Measurements from ENCODE around the gene KRTAP10-8.
"Not testable (repeated sequence)": the region's sequence is repeated elsewhere in the genome, so short reads cannot be mapped to it uniquely, and the experiment has no call there.

KRTAP10-8 gene

GRCh38 chr21:44612029-44612486, at the start of gene KRTAP10-8:
KRTAP10-8 (plus strand) TSS chr21:44612079; CDS start chr21:44612101, 22 bp downstream.
- no peak for DNase-seq

GRCh38 chr21:44564099-44564498, 47.8 kb upstream of the KRTAP10-8 start:
- no peak for DNase-seq

- DNase-seq, result no peak
Measured at GRCh38 chr21:44564886-44565598, 46.8 kb upstream of the KRTAP10-8 start.

GRCh38 chr21:44566403-44566802, 45.5 kb upstream of the KRTAP10-8 start:
- no peak for DNase-seq

- DNase-seq, result no peak
Measured at GRCh38 chr21:44567481-44568171, 44.3 kb upstream of the KRTAP10-8 start.

GRCh38 chr21:44568261-44568660, 43.6 kb upstream of the KRTAP10-8 start:
- DNase-seq, result no peak

- DNase-seq, result no peak
Measured at GRCh38 chr21:44568667-44569556, 43.0 kb upstream of the KRTAP10-8 start.

- DNase-seq, result no peak
Measured at GRCh38 chr21:44569861-44570517, 41.9 kb upstream of the KRTAP10-8 start.

- DNase-seq, result no peak
Measured at GRCh38 chr21:44571296-44571695, 40.6 kb upstream of the KRTAP10-8 start.

- DNase-seq, result no peak
Measured at GRCh38 chr21:44571844-44572782, 39.8 kb upstream of the KRTAP10-8 start.

- DNase-seq, result no peak
Measured at GRCh38 chr21:44572959-44573583, 38.8 kb upstream of the KRTAP10-8 start.

- DNase-seq, result not testable (repeated sequence)
Measured at GRCh38 chr21:44573630-44574456, 38.0 kb upstream of the KRTAP10-8 start, which contains the start of gene KRTAP10-4. KRTAP10-4 (plus strand) TSS chr21:44573729; CDS start chr21:44573759, 30 bp downstream.

GRCh38 chr21:44574457-44575306, 37.2 kb upstream of the KRTAP10-8 start:
- no peak for DNase-seq

- DNase-seq, result no peak
Measured at GRCh38 chr21:44575307-44576024, 36.4 kb upstream of the KRTAP10-8 start.

GRCh38 chr21:44576025-44576420, 35.9 kb upstream of the KRTAP10-8 start:
- no peak for DNase-seq

- no peak for DNase-seq
Measured at GRCh38 chr21:44578371-44579055, 33.4 kb upstream of the KRTAP10-8 start.

GRCh38 chr21:44579056-44579832, 32.6 kb upstream of the KRTAP10-8 start:
- no peak for DNase-seq

All from activated CD4-positive, alpha-beta T cell treated with anti-CD3 and anti-CD28 coated beads for 4 hours (primary cell).